ENCODE measurements around the gene LRIT2. TPM values are rescaled to one million over a fixed set of nuclear protein-coding genes. Genes with fewer than 3 reads are reported as not detected.
A peak's percentile ranks its signal among the peaks of the same experiment; 100 is the strongest.

The LRIT2 gene
- total RNA-seq, 4 donors from 2014 or later: not detected

- Histone ChIP-seq H3K9me3 (no peaks in the 10 kb centered on the region), H3K36me3 (no peaks in the 10 kb centered on the region), H3K27me3 (peaks cover 15 to 25% (median 20%) of the 10 kb centered on the region in 3 donors), H3K27ac (no peak overlapping the region), H3K4me1 (peaks cover 0 to 3% of the 10 kb centered on the region in 2 donors), H3K4me3 (peak overlapping the region in 3 of 4 donors; percentile 28 to 53 (median 44))
- ATAC-seq: no peak
- no peak for TF ChIP-seq CTCF (IDR thresholded peaks at IDR 0.05 in 4 of 5, conservative IDR thresholded peaks at IDR 0.05 in 1 of 5)
- TF ChIP-seq POLR2A (IDR thresholded peaks at IDR 0.05): no peak
- in situ Hi-C loops (cut with MboI; ENCODE audit: low sequenced_read_pairs in 4 of 4): no loop called here
- no peak for DNase-seq
- intact Hi-C loops (cut with DNase I; ENCODE audit: low total_unique reads): no loop called here
Observed at GRCh38 chr10:84195044-84195830, 30.1 kb downstream of the LRIT2 start.

- ATAC-seq: no peak
- in situ Hi-C loops (cut with MboI; ENCODE audit: low sequenced_read_pairs in 4 of 4): no loop called here
- no peak for DNase-seq
Observed at GRCh38 chr10:84194424-84195043, 30.8 kb downstream of the LRIT2 start, which contains the start of gene CDHR1. Gene CDHR1, plus strand, starts transcription at chr10:84194537. Its CDS starts 224 bp downstream, at chr10:84194761.

GRCh38 chr10:84193846-84194423, 31.4 kb downstream of the LRIT2 start:
- no peaks in the 10 kb centered on the region for H3K36me3 ChIP-seq
- DNase-seq (no peak), ATAC-seq (no peak)
- H3K27me3 ChIP-seq: peaks cover 15 to 25% (median 20%) of the 10 kb centered on the region in 3 donors
- in situ Hi-C loops (cut with MboI; ENCODE audit: low sequenced_read_pairs in 4 of 4) (no loop called here), intact Hi-C loops (cut with DNase I; ENCODE audit: low total_unique reads) (no loop called here)
- H3K4me1 ChIP-seq: peaks cover 0 to 3% of the 10 kb centered on the region in 2 donors
- peak overlapping the region; percentile 28 to 53 (median 46) for H3K4me3 ChIP-seq
- H3K9me3 ChIP-seq: no peaks in the 10 kb centered on the region
- no peak overlapping the region for H3K27ac ChIP-seq
- TF ChIP-seq POLR2A (IDR thresholded peaks at IDR 0.05): no peak
- TF ChIP-seq CTCF (IDR thresholded peaks at IDR 0.05 in 4 of 5, conservative IDR thresholded peaks at IDR 0.05 in 1 of 5): no peak

More at GRCh38 chr10:84194424-84195043, 30.8 kb downstream of the LRIT2 start, which contains the start of gene CDHR1:
- TF ChIP-seq POLR2A (IDR thresholded peaks at IDR 0.05) (no peak), CTCF (IDR thresholded peaks at IDR 0.05 in 4 of 5, conservative IDR thresholded peaks at IDR 0.05 in 1 of 5) (no peak)
- peaks cover 15 to 25% (median 20%) of the 10 kb centered on the region in 3 donors for H3K27me3 ChIP-seq
- intact Hi-C loops (cut with DNase I; ENCODE audit: low total_unique reads): no loop called here
- no peak within 1 kb of the TSS for H3K27ac ChIP-seq
- peaks cover 0 to 3% of the 10 kb centered on the region in 2 donors for H3K4me1 ChIP-seq
- no peaks in the 10 kb centered on the region for H3K36me3 ChIP-seq
- no peaks in the 10 kb centered on the region for H3K9me3 ChIP-seq
- peak within 1 kb of the TSS; percentile 28 to 53 (median 46) for H3K4me3 ChIP-seq

- Histone ChIP-seq H3K4me1 (peaks cover 0 to 3% of the 10 kb centered on the region in 2 donors), H3K27ac (no peak overlapping the region), H3K9me3 (no peaks in the 10 kb centered on the region), H3K4me3 (no peak overlapping the region), H3K27me3 (peaks cover 15 to 25% (median 20%) of the 10 kb centered on the region in 3 donors), H3K36me3 (no peaks in the 10 kb centered on the region)
- DNase-seq: no peak
- ATAC-seq: no peak
- in situ Hi-C loops (cut with MboI; ENCODE audit: low sequenced_read_pairs in 4 of 4): no loop called here
- no peak for TF ChIP-seq POLR2A (IDR thresholded peaks at IDR 0.05)
- no peak for TF ChIP-seq CTCF (IDR thresholded peaks at IDR 0.05 in 4 of 5, conservative IDR thresholded peaks at IDR 0.05 in 1 of 5)
- intact Hi-C loops (cut with DNase I; ENCODE audit: low total_unique reads): no loop called here
Observed at GRCh38 chr10:84193327-84193726, 32.0 kb downstream of the LRIT2 start.
